ENCODE measurements around the gene GLI2.

The GLI2 gene

GRCh38 chr2:120712180-120712681 is 23.4 kb upstream of the GLI2 start:
- no peak for DNase-seq (ENCODE audit: low spot score)

GRCh38 chr2:120715353-120715752 is 20.3 kb upstream of the GLI2 start:
- no peak for DNase-seq (ENCODE audit: low spot score)

GRCh38 chr2:120715941-120716340 is 19.7 kb upstream of the GLI2 start:
- DNase-seq (ENCODE audit: low spot score), result no peak

- DNase-seq (ENCODE audit: low spot score), result no peak
These were observed 18.8 kb upstream of the GLI2 start for GRCh38 chr2:120716641-120717585.

GRCh38 chr2:120719491-120719890 is 16.2 kb upstream of the GLI2 start:
- DNase-seq (ENCODE audit: low spot score), result no peak

- DNase-seq (ENCODE audit: low spot score), result no peak
These were observed 15.4 kb upstream of the GLI2 start for GRCh38 chr2:120720231-120720630.

- DNase-seq (ENCODE audit: low spot score), result no peak
These were observed 14.8 kb upstream of the GLI2 start for GRCh38 chr2:120720746-120721375.

GRCh38 chr2:120722246-120722567 is 13.5 kb upstream of the GLI2 start:
- DNase-seq (ENCODE audit: low spot score), result no peak

GRCh38 chr2:120722568-120723421 is 12.9 kb upstream of the GLI2 start:
- DNase-seq (ENCODE audit: low spot score), result no peak

GRCh38 chr2:120726245-120726644 is 9.4 kb upstream of the GLI2 start:
- DNase-seq (ENCODE audit: low spot score), result no peak

- DNase-seq (ENCODE audit: low spot score), result no peak
These were observed 6.0 kb upstream of the GLI2 start for GRCh38 chr2:120729406-120730399.

GRCh38 chr2:120731175-120731574 is 4.5 kb upstream of the GLI2 start:
- no peak for DNase-seq (ENCODE audit: low spot score)

- no peak for DNase-seq (ENCODE audit: low spot score)
These were observed 3.0 kb upstream of the GLI2 start for GRCh38 chr2:120732506-120733237.

- DNase-seq (ENCODE audit: low spot score), result no peak
These were observed 2.3 kb upstream of the GLI2 start for GRCh38 chr2:120733238-120733932.

GRCh38 chr2:120734930-120735651 is 577 bp upstream of the GLI2 start:
- no peak for DNase-seq (ENCODE audit: low spot score)

- DNase-seq (ENCODE audit: low spot score), result no peak
These were observed 545 bp downstream of the GLI2 start for GRCh38 chr2:120736202-120736623.

GRCh38 chr2:120736624-120737339 is 1.1 kb downstream of the GLI2 start:
- peak; percentile 45 for DNase-seq (ENCODE audit: low spot score)

- no peak for DNase-seq (ENCODE audit: low spot score)
These were observed 1.9 kb downstream of the GLI2 start for GRCh38 chr2:120737340-120738101.
